ENCODE data around the gene ASB2. TPM values are rescaled to one million over a fixed set of nuclear protein-coding genes. Genes with fewer than 3 reads are reported as not detected.

Gene ASB2
- total and polyA plus RNA-seq, 2 of the 13 experiments (the other 11 are each of a cell fraction or from before 2014, with no cell fraction given) = 0.82 to 4.1 TPM

DNA sequence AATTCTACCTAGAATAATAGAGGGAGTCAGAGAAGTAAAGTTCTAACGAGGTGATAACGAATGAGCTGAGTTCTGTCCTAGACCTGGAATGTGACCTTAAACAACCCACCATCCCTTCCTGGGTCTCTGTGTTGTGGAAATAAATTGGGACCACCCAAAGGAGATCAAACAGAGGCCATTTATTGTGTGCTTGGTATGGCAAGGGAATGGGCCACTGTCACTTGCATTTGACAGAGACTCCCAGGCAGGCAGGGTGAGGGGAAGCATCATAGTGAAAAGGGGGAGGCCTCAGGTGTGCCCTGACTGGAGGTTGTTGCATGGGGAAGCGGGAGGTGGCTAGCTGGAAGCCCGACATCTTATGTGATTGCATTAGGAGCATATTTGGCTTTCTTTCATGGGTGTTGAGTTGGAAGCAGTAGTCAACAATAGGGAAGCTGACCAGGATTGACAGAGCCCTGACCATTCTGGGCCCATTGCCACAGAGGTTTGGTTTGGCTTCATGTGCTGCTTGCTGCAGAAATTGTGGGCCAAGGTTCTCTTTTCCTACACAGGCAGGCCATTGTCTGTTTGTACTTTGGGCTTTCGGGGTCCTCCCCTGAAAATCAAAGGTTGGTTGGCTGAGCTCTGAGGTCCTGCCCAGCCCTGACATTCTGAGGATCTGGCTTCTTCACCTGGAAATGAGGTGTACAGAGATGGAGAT is 66.8 kb downstream of the ASB2 start:
- DNase-seq (ENCODE audit: low spot score) = peak; percentile 89
- Histone ChIP-seq H3K79me2 (ENCODE audit: insufficient read depth, low read length) (no peaks in the 10 kb centered on the region), H3K9me3 (ENCODE audit: low read length) (no peaks in the 10 kb centered on the region), H3K27ac (ENCODE audit: extremely low read length, insufficient read depth, low read length) (peak overlapping the region; percentile 85), H3K36me3 (replicated peaks in 1 of 2; ENCODE audit: control insufficient read depth in 1 of 2, insufficient read depth in 2 of 2, low read length in 2 of 2) (no peaks in the 10 kb centered on the region), H3K27me3 (ENCODE audit: control insufficient read depth in 1 of 2, insufficient read depth in 2 of 2, low read length in 2 of 2) (no peaks in the 10 kb centered on the region; a peak in 1 of 5 replicates), H3K4me1 (ENCODE audit: insufficient read depth, low read length) (peaks cover 85% of the 10 kb centered on the region), H3K4me2 (ENCODE audit: low read depth, low read length) (peak overlapping the region; percentile 57), H3K9ac (ENCODE audit: insufficient read depth, low read depth, low read length) (peak overlapping the region; percentile 35), H3K4me3 (replicated peaks in 1 of 3; ENCODE audit: insufficient read depth in 1 of 3, low read depth in 2 of 3, low read length in 3 of 3) (no peak overlapping the region), H4K20me1 (ENCODE audit: insufficient read depth, low read length) (no peaks in the 10 kb centered on the region), H2AFZ (ENCODE audit: low read length) (no peak overlapping the region)
- ATAC-seq = peak; percentile 85
- WGBS (ENCODE audit: low lambda C conversion rate) = 29% methylated on average over 5 of the region's 5 CpGs
- POLR2A ChIA-PET = no interaction called here
- CTCF ChIA-PET (ENCODE audit: low intra/inter-chr PET ratio, low total read pairs) = no interaction called here
- in situ Hi-C loops (cut with HindIII; ENCODE audit: extremely low pct_ligation_motif_present, low pct_unique_long_range_greater_than_20kb) = loop anchor here (5.0 kb wide), 1 partner anchor 252 kb away; no protein-coding TSS in a partner anchor
- intact Hi-C loops (cut with micrococcal nuclease; ENCODE audit: unreplicated experiment) = loop anchor here (5.0 kb wide), 1 partner anchor 802 kb away; no protein-coding TSS in a partner anchor
- peak; percentile 59 for FAIRE-seq
- no TSS peak for BruUV-seq (replicated peaks)
- no peak; the same call in 1 of the 2 replicates for TF ChIP-seq NR2F6 (IDR thresholded peaks at IDR 0.05)
- peak; percentile 66; the same call in 1 of the 2 replicates for TF ChIP-seq NR2F6 (CRISPR knock-in tag; IDR thresholded peaks at IDR 0.05)
- TF ChIP-seq ZNF629 (CRISPR knock-in tag; conservative IDR thresholded peaks at IDR 0.05) = peak; percentile 89
- peak; percentile 42; the same call in 1 of the 2 replicates for TF ChIP-seq PPARG (CRISPR knock-in tag; conservative IDR thresholded peaks at IDR 0.05)
- TF ChIP-seq HOXA7 (CRISPR knock-in tag; IDR thresholded peaks at IDR 0.05) = no peak
- 0 out of 2 replicates have a peak, but pooled peaks have one; percentile 48 for TF ChIP-seq ZNF343 (CRISPR knock-in tag; IDR thresholded peaks at IDR 0.05)
- peak; percentile 56 for TF ChIP-seq KDM6A (CRISPR knock-in tag; IDR thresholded peaks at IDR 0.05; ENCODE audit: low read depth)
- TF ChIP-seq SOX13 (IDR thresholded peaks at IDR 0.05) = peak; percentile 57; the same call in 1 of the 2 replicates
- peak in 1 of 2 experiments; percentile 81; a peak in 2 of 4 replicates for TF ChIP-seq SOX13 (CRISPR knock-in tag; conservative IDR thresholded peaks at IDR 0.05 in 1 of 2, IDR thresholded peaks at IDR 0.05 in 1 of 2)
- TF ChIP-seq, protein P1, sequence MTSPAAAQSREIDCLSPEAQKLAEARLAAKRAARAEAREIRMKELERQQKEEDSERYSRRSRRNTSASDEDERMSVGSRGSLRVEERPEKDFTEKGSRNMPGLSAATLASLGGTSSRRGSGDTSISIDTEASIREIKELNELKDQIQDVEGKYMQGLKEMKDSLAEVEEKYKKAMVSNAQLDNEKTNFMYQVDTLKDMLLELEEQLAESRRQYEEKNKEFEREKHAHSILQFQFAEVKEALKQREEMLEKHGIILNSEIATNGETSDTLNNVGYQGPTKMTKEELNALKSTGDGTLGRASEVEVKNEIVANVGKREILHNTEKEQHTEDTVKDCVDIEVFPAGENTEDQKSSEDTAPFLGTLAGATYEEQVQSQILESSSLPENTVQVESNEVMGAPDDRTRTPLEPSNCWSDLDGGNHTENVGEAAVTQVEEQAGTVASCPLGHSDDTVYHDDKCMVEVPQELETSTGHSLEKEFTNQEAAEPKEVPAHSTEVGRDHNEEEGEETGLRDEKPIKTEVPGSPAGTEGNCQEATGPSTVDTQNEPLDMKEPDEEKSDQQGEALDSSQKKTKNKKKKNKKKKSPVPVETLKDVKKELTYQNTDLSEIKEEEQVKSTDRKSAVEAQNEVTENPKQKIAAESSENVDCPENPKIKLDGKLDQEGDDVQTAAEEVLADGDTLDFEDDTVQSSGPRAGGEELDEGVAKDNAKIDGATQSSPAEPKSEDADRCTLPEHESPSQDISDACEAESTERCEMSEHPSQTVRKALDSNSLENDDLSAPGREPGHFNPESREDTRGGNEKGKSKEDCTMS (CRISPR knock-in tag; conservative IDR thresholded peaks at IDR 0.05) = no peak
- TF ChIP-seq, protein P2, sequence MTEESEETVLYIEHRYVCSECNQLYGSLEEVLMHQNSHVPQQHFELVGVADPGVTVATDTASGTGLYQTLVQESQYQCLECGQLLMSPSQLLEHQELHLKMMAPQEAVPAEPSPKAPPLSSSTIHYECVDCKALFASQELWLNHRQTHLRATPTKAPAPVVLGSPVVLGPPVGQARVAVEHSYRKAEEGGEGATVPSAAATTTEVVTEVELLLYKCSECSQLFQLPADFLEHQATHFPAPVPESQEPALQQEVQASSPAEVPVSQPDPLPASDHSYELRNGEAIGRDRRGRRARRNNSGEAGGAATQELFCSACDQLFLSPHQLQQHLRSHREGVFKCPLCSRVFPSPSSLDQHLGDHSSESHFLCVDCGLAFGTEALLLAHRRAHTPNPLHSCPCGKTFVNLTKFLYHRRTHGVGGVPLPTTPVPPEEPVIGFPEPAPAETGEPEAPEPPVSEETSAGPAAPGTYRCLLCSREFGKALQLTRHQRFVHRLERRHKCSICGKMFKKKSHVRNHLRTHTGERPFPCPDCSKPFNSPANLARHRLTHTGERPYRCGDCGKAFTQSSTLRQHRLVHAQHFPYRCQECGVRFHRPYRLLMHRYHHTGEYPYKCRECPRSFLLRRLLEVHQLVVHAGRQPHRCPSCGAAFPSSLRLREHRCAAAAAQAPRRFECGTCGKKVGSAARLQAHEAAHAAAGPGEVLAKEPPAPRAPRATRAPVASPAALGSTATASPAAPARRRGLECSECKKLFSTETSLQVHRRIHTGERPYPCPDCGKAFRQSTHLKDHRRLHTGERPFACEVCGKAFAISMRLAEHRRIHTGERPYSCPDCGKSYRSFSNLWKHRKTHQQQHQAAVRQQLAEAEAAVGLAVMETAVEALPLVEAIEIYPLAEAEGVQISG (CRISPR knock-in tag; IDR thresholded peaks at IDR 0.05) = peak; percentile 33; the same call in 1 of the 2 replicates
- peak; percentile 67; the same call in 1 of the 2 replicates for TF ChIP-seq ZFX (CRISPR knock-in tag; IDR thresholded peaks at IDR 0.05; ENCODE audit: low read depth)
- peak; percentile 57; the same call in 1 of the 2 replicates for TF ChIP-seq RXRA (CRISPR knock-in tag; IDR thresholded peaks at IDR 0.05)
- peak; percentile 31; the same call in 1 of the 2 replicates for TF ChIP-seq RXRB (CRISPR knock-in tag; IDR thresholded peaks at IDR 0.05; ENCODE audit: borderline replicate concordance)
- peak; percentile 56; the same call in 1 of the 2 replicates for TF ChIP-seq ZMYM3 (CRISPR knock-in tag; IDR thresholded peaks at IDR 0.05)
- TF ChIP-seq, protein P3, sequence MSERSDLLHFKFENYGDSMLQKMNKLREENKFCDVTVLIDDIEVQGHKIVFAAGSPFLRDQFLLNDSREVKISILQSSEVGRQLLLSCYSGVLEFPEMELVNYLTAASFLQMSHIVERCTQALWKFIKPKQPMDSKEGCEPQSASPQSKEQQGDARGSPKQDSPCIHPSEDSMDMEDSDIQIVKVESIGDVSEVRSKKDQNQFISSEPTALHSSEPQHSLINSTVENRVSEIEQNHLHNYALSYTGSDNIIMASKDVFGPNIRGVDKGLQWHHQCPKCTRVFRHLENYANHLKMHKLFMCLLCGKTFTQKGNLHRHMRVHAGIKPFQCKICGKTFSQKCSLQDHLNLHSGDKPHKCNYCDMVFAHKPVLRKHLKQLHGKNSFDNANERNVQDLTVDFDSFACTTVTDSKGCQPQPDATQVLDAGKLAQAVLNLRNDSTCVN (CRISPR knock-in tag; IDR thresholded peaks at IDR 0.05; ENCODE audit: borderline replicate concordance) = no peak
